Measurements from ENCODE around the gene FCRLA.

- TF ChIP-seq, protein P1, sequence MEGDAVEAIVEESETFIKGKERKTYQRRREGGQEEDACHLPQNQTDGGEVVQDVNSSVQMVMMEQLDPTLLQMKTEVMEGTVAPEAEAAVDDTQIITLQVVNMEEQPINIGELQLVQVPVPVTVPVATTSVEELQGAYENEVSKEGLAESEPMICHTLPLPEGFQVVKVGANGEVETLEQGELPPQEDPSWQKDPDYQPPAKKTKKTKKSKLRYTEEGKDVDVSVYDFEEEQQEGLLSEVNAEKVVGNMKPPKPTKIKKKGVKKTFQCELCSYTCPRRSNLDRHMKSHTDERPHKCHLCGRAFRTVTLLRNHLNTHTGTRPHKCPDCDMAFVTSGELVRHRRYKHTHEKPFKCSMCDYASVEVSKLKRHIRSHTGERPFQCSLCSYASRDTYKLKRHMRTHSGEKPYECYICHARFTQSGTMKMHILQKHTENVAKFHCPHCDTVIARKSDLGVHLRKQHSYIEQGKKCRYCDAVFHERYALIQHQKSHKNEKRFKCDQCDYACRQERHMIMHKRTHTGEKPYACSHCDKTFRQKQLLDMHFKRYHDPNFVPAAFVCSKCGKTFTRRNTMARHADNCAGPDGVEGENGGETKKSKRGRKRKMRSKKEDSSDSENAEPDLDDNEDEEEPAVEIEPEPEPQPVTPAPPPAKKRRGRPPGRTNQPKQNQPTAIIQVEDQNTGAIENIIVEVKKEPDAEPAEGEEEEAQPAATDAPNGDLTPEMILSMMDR (IDR thresholded peaks at IDR 0.05; ENCODE audit: low read depth, low read length), result no peak
- no peak for TF ChIP-seq EZH2phosphoT487 (IDR thresholded peaks at IDR 0.05; ENCODE audit: low read depth)
Observed at GRCh38 chr1:161707503-161707902, 474 bp downstream of the FCRLA start.
